HG02943 (cell line): Measurements from ENCODE around the gene ARL6IP1.
"Not testable (repeated sequence)": the region's sequence is repeated elsewhere in the genome, so short reads cannot be mapped to it uniquely, and the experiment has no call there.

Source experiments
- ATAC-seq: cut with Tn5 transposase; IDR thresholded peaks from one replicate; pipeline ENCODE4 v1.9.1; 2021; ENCODE audit warnings: mild to moderate bottlenecking, low read depth, moderate library complexity; ENCODE audit not compliant: unreplicated experiment

The ARL6IP1 gene

GRCh38 chr16:18800293-18800692 lies 1.1 kb downstream of the ARL6IP1 start:
- ATAC-seq, result no peak

- no peak for ATAC-seq
Observed at GRCh38 chr16:18799500-18799899, 1.8 kb downstream of the ARL6IP1 start.

GRCh38 chr16:18797746-18798145 lies 3.6 kb downstream of the ARL6IP1 start:
- ATAC-seq, result no peak

- ATAC-seq, result no peak
Observed at GRCh38 chr16:18796377-18796776, 5.0 kb downstream of the ARL6IP1 start.

- ATAC-seq, result no peak
Observed at GRCh38 chr16:18792836-18793433, 8.4 kb downstream of the ARL6IP1 start.

GRCh38 chr16:18789850-18790706 lies 11.3 kb downstream of the ARL6IP1 start, which contains the start of gene RPS15A:
Gene RPS15A, minus strand, starts transcription at chr16:18790334. Its CDS starts 1,221 bp downstream, at chr16:18789113.
- peak; percentile 87 for ATAC-seq

- no peak for ATAC-seq
Observed at GRCh38 chr16:18789515-18789849, 11.9 kb downstream of the ARL6IP1 start.

- ATAC-seq, result no peak
Observed at GRCh38 chr16:18788828-18789514, 12.4 kb downstream of the ARL6IP1 start.

- ATAC-seq, result no peak
Observed at GRCh38 chr16:18784917-18785623, 16.3 kb downstream of the ARL6IP1 start.

- ATAC-seq, result no peak
Observed at GRCh38 chr16:18783430-18784341, 17.7 kb downstream of the ARL6IP1 start.

- no peak for ATAC-seq
Observed at GRCh38 chr16:18782697-18783429, 18.5 kb downstream of the ARL6IP1 start.

GRCh38 chr16:18781232-18781631 lies 20.1 kb downstream of the ARL6IP1 start:
- not testable (repeated sequence) for ATAC-seq

GRCh38 chr16:18780460-18781026 lies 20.8 kb downstream of the ARL6IP1 start:
- ATAC-seq, result not testable (repeated sequence)

- not testable (repeated sequence) for ATAC-seq
Observed at GRCh38 chr16:18777664-18778063, 23.7 kb downstream of the ARL6IP1 start.

- ATAC-seq, result not testable (repeated sequence)
Observed at GRCh38 chr16:18776334-18776733, 25.0 kb downstream of the ARL6IP1 start.

- not testable (repeated sequence) for ATAC-seq
Observed at GRCh38 chr16:18774651-18775050, 26.7 kb downstream of the ARL6IP1 start.

- not testable (repeated sequence) for ATAC-seq
Observed at GRCh38 chr16:18772171-18772570, 29.2 kb downstream of the ARL6IP1 start.

GRCh38 chr16:18770336-18770962 lies 30.9 kb downstream of the ARL6IP1 start:
- ATAC-seq, result not testable (repeated sequence)
